AG04450 (cell line): ENCODE measurements around the gene MEX3D. TPM values are rescaled to one million over a fixed set of nuclear protein-coding genes. Genes with fewer than 3 reads are reported as not detected.
A peak's percentile ranks its signal among the peaks of the same experiment; 100 is the strongest.

Experiments used
- CTCF ChIA-PET: fragments of 300-600, 350-600 bp; formaldehyde crosslinking; extraction: SDS; loops from one replicate; lab custom pipeline; 2022; ENCODE audit warnings: antibody characterized with exemption, inconsistent platforms; lab: Charles Lee
- POLR2A ChIA-PET: fragments of 350-600 bp; formaldehyde crosslinking; extraction: SDS; loops from one replicate; lab custom pipeline; 2021; ENCODE audit warnings: antibody characterized with exemption, inconsistent platforms; lab: Yijun Ruan, JAX
- DNase-seq: peaks from one replicate; pipeline ENCODE4 v3.0.0-alpha.2; 2011; ENCODE audit warnings: low read depth, low spot score
- H3K27ac ChIP-seq: one replicate; pipeline ENCODE4 v1.5.1; 2012; ENCODE audit warnings: low read depth, low read length, control low read depth
- H3K27me3 ChIP-seq: one replicate; pipeline ENCODE4 v1.6.0; 2012; ENCODE audit warnings: low read length; ENCODE audit not compliant: control insufficient read depth, insufficient read depth
- H3K4me3 ChIP-seq: 2 replicates; pipeline ENCODE4 v1.5.1; 2011; ENCODE audit warnings: mild to moderate bottlenecking, low read depth, low read length, control low read depth
- H3K9me3 ChIP-seq: 2 replicates; pipeline ENCODE4 v1.5.1; 2012; ENCODE audit warnings: low read length; ENCODE audit not compliant: control insufficient read depth, insufficient read depth
- polyA plus RNA-seq: library from polyadenylated mRNA; depleted of rRNA; stranded (reverse); fragments of >200 nt; gene quantifications from 2 replicates; pipeline ENCODE4 v1.2.3, GENCODE V29; 2011
- TF ChIP-seq, protein P1 (sequence below): IDR thresholded peaks from 2 replicates; pipeline ENCODE4 v1.5.1; 2011; ENCODE audit warnings: low read depth, low read length, control low read depth, inconsistent platforms

MEX3D gene
- polyA plus RNA-seq, 1 experiment, result 5.4 TPM

DNA sequence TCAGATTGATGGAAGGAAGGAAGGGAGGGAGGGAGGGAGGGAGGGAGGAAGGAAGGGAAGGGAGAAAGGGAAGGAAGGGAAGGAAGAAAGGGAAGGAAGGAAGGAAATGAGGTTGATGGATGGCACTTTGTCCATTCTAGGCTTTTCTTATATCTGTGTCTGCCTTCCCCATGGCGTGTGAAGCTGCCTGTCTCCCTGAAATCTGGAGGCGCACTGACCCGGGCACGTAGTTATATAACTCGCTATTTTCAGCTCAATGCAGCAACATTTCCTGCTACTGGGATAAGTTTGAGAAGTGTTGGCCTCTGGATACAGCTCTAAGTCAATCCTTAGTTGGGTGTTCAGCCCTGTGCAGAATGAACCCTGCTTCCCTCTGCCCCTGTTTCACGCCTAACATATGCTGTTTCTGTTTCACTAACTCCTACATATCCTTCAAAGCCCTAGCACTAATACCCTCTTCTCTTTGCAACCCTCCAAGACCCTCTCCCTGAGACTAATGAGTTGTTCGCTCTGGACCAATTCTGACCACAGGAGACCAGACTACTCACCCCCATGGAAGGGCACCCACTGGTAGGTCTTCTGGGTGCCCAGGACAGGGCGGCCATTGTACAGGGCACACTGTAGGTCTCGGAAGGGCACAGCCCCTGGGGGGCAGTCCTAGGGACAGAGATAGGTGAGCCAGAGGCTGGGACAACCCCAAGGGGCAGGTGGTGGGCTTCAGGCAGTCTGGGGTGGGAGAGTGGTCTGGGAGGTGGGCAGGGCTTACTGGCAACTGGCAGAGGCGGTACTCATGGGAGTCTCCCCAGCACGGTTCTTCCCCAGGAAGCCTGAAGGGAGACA is 58.3 kb downstream of the MEX3D start:
- Histone ChIP-seq H3K4me3 (no peak overlapping the region), H3K27ac (no peak overlapping the region), H3K27me3 (peaks cover 2% of the 10 kb centered on the region), H3K9me3 (peaks cover 15% of the 10 kb centered on the region; the same call in 1 of the 2 replicates)
- no peak for DNase-seq
- ChIA-PET POLR2A (interaction anchor here (0.6 to 1.2 kb wide), 3 partner anchors 19 to 143 kb away, joined by 3 to 6 read pairs (median 5); partner anchors contain the start of gene REEP6), CTCF (interaction anchor here (0.5 to 0.9 kb wide), 3 partner anchors 64 to 561 kb away, joined by 3 to 5 read pairs (median 3); no protein-coding TSS in a partner anchor)
- TF ChIP-seq, protein P1, sequence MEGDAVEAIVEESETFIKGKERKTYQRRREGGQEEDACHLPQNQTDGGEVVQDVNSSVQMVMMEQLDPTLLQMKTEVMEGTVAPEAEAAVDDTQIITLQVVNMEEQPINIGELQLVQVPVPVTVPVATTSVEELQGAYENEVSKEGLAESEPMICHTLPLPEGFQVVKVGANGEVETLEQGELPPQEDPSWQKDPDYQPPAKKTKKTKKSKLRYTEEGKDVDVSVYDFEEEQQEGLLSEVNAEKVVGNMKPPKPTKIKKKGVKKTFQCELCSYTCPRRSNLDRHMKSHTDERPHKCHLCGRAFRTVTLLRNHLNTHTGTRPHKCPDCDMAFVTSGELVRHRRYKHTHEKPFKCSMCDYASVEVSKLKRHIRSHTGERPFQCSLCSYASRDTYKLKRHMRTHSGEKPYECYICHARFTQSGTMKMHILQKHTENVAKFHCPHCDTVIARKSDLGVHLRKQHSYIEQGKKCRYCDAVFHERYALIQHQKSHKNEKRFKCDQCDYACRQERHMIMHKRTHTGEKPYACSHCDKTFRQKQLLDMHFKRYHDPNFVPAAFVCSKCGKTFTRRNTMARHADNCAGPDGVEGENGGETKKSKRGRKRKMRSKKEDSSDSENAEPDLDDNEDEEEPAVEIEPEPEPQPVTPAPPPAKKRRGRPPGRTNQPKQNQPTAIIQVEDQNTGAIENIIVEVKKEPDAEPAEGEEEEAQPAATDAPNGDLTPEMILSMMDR, result no peak

DNA sequence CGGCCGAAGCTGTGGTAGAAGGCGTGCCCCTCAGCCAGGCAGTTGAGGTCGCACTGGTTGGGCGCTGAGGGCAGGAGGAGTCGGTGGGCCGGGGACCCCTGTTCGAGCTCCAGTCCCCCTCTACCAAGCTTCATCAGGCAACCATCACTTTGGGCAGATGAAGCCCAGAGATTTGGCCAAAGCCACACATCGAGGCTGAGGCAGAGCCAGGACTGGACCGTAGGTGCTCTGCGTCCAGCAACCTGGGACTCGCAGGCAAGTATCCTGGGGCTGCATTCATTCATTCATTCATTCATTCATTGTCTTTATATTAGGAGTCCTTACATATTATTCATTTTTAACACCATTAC is 59.6 kb downstream of the MEX3D start:
- Histone ChIP-seq H3K27ac (no peak overlapping the region), H3K4me3 (peak overlapping the region; percentile 45), H3K27me3 (peaks cover 6% of the 10 kb centered on the region), H3K9me3 (peaks cover 15% of the 10 kb centered on the region; the same call in 1 of the 2 replicates)
- ChIA-PET CTCF (no interaction called here), POLR2A (interaction anchor here (1.2 kb wide), 1 partner anchor 144 kb away, joined by 3 read pairs; no protein-coding TSS in a partner anchor)
- no peak for DNase-seq
- TF ChIP-seq, protein P1, result no peak

GRCh38 chr19:1507763-1508506 is 60.2 kb downstream of the MEX3D start:
- Histone ChIP-seq H3K27ac (peak overlapping the region; percentile 94), H3K27me3 (peaks cover 11% of the 10 kb centered on the region), H3K9me3 (peaks cover 15% of the 10 kb centered on the region; the same call in 1 of the 2 replicates), H3K4me3 (peak overlapping the region; percentile 69)
- ChIA-PET CTCF (no interaction called here), POLR2A (no interaction called here)
- TF ChIP-seq, protein P1, result no peak
- DNase-seq, result peak; percentile 91

DNA sequence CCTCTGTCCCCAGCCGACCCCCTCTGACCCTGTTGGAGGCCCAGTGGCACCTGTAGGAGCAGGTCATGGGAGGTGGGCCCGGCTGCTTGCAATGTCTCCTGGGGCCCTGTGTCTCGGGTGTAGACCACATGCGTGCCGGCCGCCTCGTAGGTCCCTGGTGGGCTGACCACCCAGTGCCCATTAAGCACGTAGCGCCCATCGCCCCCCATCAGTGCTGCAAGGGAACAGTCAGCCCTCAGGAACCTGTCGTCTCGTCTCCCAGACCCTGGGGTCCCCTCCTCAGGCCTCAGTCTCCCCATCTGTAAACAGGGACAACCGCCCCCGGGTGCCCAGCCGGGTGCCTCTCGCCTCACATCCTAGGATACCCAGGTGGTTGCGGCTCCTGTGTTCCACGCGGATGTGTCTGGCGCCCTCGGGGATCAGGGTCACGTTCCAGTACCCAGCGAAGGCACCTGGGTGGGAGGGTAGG is 60.9 kb downstream of the MEX3D start:
- ChIA-PET CTCF (no interaction called here), POLR2A (no interaction called here)
- H3K4me3 ChIP-seq, result no peak overlapping the region
- H3K27me3 ChIP-seq, result peaks cover 14% of the 10 kb centered on the region
- peaks cover 15% of the 10 kb centered on the region; the same call in 1 of the 2 replicates for H3K9me3 ChIP-seq
- H3K27ac ChIP-seq, result peak overlapping the region; percentile 57
- DNase-seq, result no peak
- TF ChIP-seq, protein P1, result no peak
